ENCODE results near the gene ABCB4.

ABCB4 gene

DNA sequence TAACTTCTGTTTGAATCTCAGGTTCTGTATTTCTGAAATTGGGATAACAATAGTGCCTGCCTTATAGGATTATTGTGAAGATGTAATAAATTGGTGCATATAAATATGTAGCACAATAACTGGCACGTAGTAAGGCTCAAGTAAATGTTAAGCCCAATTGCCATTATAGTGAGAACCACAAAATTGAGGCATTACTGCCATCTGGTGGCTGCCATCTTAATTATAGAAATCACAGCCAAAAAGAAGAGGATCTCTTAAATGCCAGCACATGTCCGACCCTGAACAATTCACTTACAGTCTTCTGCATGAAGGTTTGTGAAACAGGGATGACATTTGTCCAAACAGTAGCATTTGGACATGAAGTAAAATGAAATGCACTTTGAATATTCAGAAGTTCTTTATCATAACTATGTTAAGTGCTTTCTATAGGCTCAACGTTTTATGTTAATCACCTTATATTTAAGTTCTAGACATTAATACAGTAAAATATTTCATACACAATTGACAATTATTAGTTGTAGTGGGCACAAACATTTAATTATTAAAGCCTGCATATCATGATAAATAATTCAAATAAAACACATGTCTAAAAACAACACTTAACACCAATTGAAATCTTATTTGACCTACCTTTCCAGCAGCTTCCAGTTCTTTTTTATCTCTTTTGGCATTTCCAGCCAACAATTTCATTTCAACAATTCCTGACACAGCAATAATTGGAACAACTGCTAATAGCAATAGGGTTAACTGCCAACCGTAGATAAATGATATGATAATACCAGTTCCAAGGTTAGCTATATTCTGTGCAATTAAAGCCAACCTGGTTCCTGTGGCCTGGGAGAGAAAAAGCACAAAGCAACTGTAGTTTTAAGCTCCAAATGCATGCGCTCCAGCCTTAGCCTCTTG, 58.5 kb downstream of the ABCB4 start:
- peak; percentile 55 for DNase-seq

DNA sequence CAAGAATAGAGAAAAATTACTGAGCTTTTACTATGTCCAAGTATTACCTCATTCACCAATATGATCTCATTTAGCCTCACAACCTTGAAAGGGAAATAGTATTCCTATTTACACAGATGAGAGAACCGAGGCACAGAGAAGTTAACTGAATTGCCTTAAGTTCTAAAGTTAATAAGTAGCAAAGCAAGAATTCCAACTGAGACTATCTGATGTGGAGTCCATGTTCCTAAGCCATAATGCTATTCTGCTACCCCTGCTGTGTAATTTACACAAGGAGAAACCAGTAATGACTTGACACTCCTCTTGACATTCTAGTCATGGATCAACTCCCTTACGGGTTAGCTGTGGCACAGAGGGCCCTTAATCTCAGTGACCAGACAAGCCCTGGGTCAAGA, 60.7 kb downstream of the ABCB4 start:
- no peak for DNase-seq

DNA sequence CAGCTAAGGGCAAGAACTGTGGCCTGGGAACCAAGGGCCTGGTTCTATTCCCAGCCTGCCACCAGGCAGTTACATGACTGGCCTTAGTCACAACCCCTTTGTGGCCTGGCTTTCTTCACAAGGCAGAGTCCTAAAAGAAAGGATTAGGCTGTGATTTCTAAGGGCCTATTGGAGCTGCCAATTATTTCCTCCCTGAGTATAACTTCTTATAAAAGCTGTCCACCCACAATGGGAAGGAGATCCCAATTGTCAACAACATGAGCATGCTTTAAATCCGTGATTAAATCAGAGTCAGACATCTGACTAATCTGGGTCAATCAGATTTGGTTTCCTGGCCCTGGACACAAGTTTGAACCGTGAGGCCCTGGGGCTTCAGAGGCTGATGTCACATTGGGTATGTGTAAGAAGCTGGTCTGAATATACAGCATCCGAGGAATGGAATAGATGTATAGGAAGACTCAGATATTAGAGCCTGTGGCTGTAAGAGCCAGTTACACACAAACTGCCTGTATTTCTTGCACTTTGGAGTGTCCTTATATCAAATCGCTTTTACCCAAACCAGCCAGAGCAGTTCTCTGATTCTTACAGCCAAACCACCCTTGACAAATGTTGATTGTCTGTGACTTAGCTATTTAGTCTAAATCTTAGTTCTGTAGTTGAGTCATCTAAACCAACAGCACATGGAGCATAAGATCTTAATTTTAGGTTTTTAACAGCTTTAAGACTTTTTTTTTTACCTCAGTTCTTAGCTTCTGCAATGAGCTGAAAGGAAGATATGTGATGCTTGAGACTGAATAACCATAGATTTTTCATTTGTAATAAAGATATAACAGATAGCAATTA, 61.3 kb downstream of the ABCB4 start:
- no peak for DNase-seq

DNA sequence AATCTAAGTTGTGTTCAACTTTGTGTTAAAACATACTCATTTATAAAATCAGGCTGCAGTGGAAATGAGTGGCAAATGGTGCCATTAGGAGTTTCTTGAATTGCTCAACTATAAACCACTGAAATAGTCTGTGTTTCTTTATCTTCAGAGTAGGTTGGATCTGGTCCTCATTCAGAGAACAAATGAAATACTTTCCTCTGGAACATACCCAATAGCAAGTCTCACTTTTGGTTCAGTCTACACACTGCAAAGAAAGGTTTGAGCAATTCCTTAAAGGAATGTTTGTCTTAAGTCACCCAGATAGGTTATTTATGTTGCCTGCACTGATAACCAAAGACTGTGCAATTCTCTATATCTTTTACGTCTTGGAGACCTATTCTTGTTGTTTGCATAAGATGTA, 62.5 kb downstream of the ABCB4 start:
- DNase-seq: no peak

DNA sequence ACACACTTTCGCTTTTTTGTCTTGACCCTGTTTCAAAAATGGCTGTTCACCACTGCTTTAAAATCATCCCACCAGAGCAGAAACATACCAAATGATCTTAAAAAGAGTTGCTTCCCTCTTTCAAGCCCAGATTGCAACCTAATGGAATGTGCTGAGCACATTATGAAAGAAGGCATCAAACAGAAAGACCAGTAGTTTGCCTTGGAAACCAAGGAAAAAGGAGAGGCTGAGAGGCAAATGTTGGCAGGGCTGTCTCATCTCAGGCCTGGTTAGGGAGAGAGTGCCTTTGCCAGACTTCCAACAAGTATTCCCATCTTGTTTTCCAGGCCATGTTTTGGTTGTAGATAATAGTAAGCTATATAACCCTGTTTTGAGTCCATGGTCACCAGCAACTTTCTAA, 64.3 kb downstream of the ABCB4 start:
- DNase-seq: no peak

DNA sequence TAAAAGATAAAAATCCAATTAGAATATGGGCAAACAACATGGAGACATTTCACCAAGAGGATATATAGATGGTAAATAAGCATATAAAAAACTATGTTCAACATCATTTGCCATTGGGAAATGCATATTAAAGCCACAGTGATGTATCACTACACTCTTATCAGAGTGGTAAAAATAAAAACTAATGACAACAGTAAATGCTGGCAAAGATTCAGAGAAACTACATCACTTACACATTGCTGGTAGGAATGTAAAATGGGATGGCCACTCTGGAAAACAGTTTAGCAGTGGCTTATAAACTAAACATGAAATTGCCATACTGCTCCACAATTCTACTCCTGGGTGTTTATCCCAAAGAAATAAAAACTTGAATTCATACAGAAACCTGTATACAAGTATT, 70.8 kb downstream of the ABCB4 start:
- DNase-seq: no peak

DNA sequence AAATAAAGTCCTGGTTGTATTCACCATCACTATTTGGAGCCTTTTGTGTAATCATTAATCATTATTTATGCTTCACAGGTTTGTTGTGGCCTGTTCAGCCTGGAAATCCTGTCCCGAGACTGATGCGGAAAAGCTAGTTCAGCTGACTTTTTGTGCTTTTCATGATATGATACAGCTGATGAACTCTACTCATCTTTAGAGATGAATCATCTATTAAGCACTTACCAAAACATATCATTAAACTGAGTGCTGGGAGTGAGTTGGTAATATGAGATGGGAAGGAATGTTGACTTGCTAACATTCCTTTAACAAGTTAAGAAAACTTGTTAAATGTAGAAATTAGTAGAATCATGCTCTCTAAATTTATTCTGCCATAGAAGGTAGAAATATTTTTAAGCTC, 77.0 kb downstream of the ABCB4 start:
- no peak for DNase-seq

DNA sequence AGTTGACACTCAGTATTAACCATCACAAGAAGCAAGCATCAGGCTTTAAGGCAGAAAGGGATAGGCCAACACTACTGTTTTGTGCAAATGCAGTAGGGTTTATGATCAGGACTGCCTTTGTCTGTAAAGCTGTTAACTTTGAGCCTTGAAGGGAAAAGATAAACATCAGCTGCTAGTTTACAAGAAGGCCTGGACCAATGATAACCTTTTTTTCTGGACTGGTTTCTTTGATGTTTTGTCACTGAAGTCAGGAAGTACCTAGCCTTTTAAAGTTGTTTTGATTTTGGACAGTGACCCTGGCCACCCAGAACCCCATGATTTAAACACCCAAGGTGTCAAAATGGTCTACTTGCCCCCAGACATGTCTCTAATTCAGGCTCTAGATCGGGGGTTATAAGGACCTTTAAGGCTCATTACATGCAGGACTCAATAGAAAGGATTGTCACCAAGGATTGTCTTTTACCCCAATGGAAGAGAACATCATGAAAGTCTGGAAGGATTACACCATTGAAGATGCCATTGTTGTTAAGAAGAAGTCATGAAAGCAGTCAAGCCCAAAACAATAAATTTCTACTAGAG, 79.9 kb downstream of the ABCB4 start:
- DNase-seq: no peak

DNA sequence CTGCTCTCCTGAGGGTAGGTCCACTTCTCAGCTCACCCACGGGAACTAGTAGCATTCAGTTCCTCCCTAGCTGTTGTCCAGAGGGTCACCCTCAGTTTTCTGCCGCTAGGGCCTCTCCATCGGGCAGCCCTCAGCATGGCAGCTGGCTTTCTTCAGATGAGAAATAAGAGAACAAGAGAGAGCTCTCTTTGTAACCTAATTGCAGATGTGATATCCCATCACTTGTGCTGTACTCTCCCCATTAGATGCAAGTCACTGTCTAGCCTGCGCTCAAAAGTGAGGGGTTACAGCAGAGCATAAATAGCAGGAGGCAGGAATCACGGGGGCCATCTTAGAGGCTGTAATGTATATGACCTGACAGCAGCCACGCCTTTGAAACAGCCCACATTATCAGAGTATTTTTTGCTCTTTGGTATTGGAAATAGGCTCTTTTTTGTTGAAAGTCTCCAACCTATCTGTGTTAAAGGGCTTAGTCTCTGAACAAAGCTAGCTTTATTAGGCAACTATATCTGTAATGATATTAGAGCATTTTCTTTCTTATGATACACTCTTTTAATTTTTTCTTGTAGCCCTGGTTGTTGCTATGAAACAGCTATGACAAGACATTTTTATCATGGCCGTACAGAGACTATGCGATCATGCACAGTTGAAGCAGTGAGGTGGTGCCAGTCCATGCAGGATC, 84.3 kb downstream of the ABCB4 start:
- DNase-seq: no peak

DNA sequence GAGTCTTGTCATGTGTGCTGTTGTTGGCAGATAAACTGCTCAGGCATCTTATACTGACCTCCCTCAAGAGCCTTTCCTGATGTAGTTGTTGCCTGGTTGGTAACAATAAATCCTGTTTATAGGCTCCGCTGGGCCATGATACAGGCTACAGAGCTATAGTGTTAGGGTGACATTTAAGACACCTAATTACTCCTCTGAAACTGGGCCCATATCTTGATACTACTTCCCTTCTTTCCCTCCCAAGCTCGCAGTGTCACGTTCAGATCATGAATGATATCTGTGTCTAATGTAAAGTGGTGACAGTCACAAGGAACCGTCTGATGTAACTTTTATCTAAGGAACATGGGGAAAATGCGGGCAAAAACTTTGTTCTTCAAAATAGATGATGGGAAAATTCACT, 94.6 kb downstream of the ABCB4 start:
- no peak for DNase-seq

DNA sequence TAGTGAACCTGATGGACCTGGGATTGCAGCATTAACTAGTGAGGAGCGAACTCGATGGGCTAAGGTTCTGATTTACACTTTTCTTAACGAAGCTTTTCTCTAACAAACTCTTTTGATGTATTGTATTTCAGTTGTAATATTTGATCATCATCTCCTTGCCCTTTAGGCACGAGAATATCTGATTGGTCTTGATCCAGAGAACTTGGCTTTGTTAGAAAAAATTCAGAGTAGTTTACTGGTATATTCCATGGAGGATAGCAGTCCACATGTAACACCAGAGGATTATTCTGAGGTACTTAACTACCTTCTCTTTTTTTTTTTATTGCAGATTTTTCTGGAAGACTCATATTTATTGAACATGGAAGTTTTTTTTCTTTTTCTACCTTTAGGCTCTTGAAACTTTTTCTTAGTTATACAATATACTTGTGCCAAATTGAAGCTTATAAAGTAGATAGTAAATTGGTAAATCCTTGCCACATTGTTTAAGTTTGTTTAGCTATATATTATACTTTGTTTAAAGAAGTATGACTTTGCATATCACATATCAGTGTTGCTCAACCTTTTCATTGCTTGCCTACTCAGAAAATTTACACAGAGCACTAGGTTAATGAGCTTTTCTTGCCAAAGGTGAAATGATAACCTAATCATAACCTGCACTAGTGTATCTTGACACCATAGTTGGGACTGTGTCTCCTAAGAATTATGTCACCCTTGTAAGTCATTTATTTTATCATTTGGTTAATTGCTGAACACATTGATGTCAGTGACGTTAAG, 99.6 kb downstream of the ABCB4 start:
- no peak for DNase-seq

DNA sequence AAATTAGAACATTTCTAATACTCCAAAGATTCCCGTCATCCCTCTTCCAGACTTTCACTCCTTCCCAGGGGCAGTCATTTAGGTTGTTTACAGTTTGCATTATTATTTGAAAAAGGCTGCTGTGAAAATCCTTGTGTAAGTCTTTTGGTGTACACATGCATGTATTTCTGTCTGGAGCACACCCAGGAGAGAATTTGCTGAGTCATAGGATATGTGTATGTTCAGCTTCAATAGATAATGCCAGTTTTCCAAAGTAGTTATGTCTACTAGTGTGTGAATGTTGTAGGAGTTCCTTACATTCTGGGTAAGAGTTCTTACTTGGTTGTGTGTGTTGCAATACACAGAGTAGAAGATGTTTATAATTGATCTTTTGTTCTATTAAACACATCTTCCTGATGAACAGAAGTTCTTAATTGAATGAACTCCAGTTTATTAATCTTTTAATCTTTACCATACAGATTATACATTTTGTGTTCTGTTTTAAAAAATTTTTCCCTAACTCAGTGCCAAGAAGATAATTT, 104.8 kb downstream of the ABCB4 start:
- DNase-seq: no peak

DNA sequence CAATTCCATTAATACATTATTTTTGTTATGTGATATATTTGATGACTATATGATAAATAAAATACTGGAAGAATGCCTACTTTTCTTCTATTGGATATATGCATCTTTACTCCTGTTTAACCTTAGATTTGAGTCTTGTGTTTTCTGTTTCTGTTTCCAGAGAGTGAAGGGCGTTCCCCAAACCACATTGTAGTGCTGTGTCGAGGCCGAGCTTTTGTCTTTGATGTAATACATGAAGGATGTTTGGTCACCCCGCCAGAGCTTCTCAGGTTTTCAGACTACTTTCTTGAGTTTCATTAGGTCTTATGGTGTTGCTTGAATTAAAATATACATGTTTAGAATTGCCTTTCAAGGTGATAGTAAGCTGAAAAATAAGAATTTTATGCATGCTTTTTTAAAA, 106.3 kb downstream of the ABCB4 start:
- DNase-seq: no peak

DNA sequence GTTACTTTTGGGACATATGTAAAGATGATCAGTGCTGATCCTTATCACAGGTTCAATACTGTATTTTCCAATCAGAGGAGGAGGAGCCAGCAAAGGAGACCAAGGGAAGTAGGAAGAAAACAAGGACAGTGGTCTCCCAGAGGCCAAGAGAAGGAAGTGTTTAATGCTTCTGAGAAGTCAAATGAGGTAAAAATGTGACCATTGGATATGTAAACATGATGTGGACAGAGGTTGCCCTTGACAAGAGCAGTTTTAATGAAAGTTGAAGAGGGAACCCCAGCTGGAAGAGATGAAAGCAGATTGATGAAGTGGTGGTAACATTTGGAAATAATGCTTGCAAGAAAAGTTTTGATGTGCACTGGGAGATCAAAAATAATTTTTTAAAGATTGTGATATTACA, 111.2 kb downstream of the ABCB4 start:
- no peak for DNase-seq

DNA sequence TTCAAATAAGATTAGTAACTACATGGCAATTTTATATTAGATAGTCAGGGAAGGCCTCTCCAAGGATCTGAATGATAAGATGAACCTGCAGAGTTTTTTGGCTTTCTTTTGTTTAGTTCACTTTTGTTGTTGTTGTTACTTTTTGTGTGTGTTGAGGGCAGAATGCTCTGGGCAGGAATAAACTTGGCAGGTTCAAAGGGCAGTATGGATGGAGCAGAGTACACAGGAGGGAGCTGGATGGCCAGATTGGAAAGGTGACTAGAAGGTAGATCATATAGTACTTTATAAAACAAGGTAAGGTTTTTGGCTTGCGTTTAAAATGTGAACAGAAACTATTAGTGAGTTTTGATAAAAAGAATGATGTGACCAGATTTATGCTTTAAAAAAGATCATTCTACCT, 112.1 kb downstream of the ABCB4 start:
- DNase-seq: no peak

DNA sequence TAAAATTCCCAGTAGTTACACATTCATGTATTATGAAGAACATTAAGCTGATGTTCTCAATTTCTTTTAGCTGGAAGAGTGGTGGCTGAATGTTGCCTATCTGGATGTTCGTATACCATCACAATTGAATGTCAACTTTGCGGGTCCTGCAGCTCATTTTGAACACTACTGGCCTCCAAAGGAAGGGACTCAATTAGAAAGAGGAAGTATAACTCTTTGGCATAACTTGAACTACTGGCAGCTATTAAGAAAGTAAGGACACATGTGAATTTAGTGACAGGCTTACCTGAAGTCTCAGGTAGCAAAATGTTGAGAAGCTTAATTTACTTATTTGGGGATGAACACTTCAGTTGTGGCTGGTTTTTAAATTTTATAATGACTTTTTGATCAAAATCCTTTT, 114.2 kb downstream of the ABCB4 start:
- no peak for DNase-seq

DNA sequence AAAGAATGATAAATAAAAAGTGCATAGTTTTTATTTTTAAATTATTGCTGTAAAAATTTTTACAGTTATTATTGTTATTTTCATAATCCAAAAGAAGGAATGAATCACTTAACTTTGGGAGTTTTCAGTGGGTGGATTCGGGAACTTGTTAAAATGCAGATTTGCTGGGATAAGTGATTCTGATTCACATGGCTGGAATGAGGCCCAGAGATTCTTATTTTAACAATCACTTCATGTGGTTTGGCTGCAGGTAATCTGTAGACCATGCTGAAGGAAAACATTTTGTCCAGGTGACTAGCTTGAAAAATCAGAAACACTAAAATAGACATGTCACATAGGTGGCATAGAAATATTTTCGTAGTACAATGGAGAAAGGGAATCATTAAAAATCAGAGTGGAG, 116.1 kb downstream of the ABCB4 start:
- no peak for DNase-seq

DNA sequence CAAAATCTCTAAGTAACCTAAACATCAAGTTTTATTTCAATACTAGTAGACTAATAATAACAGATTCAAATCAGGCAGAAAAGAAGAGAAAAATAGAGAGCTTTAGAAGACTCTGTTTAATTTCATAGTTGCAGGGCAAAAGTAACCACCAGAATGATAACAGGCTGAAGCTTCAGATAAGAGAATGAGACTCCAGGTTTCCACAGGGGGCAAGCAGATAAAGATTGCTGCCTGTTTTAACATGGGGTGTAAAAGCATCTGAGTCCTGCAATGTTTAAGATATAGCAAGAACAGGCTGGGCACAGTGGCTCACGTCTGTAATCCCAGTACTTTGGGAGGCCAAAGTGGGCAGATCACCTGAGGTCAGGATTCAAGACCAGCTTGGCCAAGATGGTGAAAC, 119.0 kb downstream of the ABCB4 start:
- DNase-seq: no peak

DNA sequence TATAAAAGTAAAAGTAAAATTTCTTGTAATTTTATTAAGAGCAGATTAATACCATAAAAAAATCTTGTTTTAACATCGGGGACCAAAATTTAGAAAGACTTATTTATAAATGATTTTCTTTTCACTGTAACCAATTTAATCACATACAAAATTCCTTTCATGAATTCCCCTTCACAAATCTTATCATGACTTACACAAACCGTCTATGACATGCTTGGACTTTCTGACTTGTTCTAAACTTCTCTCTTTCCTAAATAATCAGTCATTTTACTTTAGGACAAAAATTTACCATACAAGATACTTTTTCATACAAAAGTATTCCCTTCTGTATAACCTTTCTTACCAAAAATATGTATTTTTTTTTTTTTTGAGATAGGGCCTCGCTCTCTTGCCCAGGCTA, 120.7 kb downstream of the ABCB4 start:
- no peak for DNase-seq
